Neural cell (in vitro differentiated cells): ENCODE measurements around the gene AP1M1. TPM values are rescaled to one million over a fixed set of nuclear protein-coding genes. Genes with fewer than 3 reads are reported as not detected.

Experiments used
- H2AFZ ChIP-seq: fragments of 200-600, 300-800 bp; sonication (generic), shearing (Covaris generic); 2 replicates; pipeline ENCODE4 v1.6.0; 2014; ENCODE audit warnings: low read depth, mild to moderate bottlenecking, antibody characterized with exemption, low read length, moderate library complexity
- H3F3A ChIP-seq: fragments of 200-600 bp; shearing (Covaris generic); 2 replicates; pipeline ENCODE4 v1.6.1; 2016; ENCODE audit warnings: mild to moderate bottlenecking, moderate library complexity, mixed read lengths, antibody characterized with exemption, low read length; ENCODE audit not compliant: insufficient read depth, poor library complexity, severe bottlenecking
- H3K27ac ChIP-seq: fragments of 200-600, 300-800 bp; sonication (generic), shearing (Covaris generic); 2 replicates; pipeline ENCODE4 v1.5.1; 2014; ENCODE audit warnings: mild to moderate bottlenecking, low read length, moderate library complexity
- H3K27me3 ChIP-seq: fragments of 300-800, 200-600 bp; sonication (generic), shearing (Covaris generic); 2 replicates; pipeline ENCODE4 v1.6.0; 2014; ENCODE audit warnings: mild to moderate bottlenecking, low read depth, low read length, moderate library complexity; ENCODE audit not compliant: insufficient read depth
- H3K36me3 ChIP-seq: fragments of 300-800, 200-600 bp; sonication (generic), shearing (Covaris generic); 2 replicates; pipeline ENCODE4 v1.5.1; 2014; ENCODE audit warnings: mild to moderate bottlenecking, antibody characterized with exemption, low read length, moderate library complexity; ENCODE audit not compliant: insufficient read depth
- H3K4me2 ChIP-seq: fragments of 300-800, 200-600 bp; sonication (generic), shearing (Covaris generic); 2 replicates; pipeline ENCODE4 v1.6.0; 2014; ENCODE audit warnings: mild to moderate bottlenecking, low read length
- H3K4me3 ChIP-seq: fragments of 300-800, 200-600 bp; sonication (generic), shearing (Covaris generic); 2 replicates; pipeline ENCODE4 v1.5.1; 2014; ENCODE audit warnings: mild to moderate bottlenecking, low read length, moderate library complexity
- H3K79me2 ChIP-seq: fragments of 200-600 bp; shearing (Covaris generic); replicated peaks from 2 replicates; pipeline ENCODE4 v1.6.0; 2014; ENCODE audit warnings: mild to moderate bottlenecking, low read length, moderate library complexity; ENCODE audit not compliant: insufficient read depth
- H3K9ac ChIP-seq: fragments of 300-800, 200-600 bp; sonication (generic), shearing (Covaris generic); 2 replicates; pipeline ENCODE4 v1.6.1; 2016; ENCODE audit warnings: mild to moderate bottlenecking, low read length, mixed read lengths
- H3K9me2 ChIP-seq: fragments of 200-600 bp; shearing (Covaris generic); 2 replicates; pipeline ENCODE4 v1.6.1; 2016; ENCODE audit warnings: mild to moderate bottlenecking, low read length, mixed read lengths; ENCODE audit not compliant: insufficient read depth
- H3K9me3 ChIP-seq: fragments of 200-600, 300-800 bp; sonication (generic), shearing (Covaris generic); 2 replicates; pipeline ENCODE4 v1.6.1; 2016; ENCODE audit warnings: mild to moderate bottlenecking, mixed run types, low read length, moderate library complexity, mixed read lengths
- H4K20me1 ChIP-seq: fragments of 200-600 bp; shearing (Covaris generic); 2 replicates; pipeline ENCODE4 v1.6.1; 2016; ENCODE audit warnings: mild to moderate bottlenecking, mixed run types; ENCODE audit not compliant: insufficient read depth
- EP300 ChIP-seq: fragments of 450-650 bp; conservative IDR thresholded peaks from 2 replicates; pipeline ENCODE4 v1.6.1; 2014; ENCODE audit warnings: antibody characterized with exemption, mild to moderate bottlenecking, moderate library complexity; ENCODE audit not compliant: poor library complexity, severe bottlenecking
- EZH2 ChIP-seq: fragments of 200-600, 300-800 bp; shearing (Covaris generic), sonication (generic); IDR thresholded peaks from 2 replicates; pipeline ENCODE4 v1.6.1; 2014; ENCODE audit warnings: antibody characterized with exemption, low read length, borderline replicate concordance, mild to moderate bottlenecking; ENCODE audit not compliant: insufficient read depth, poor library complexity, severe bottlenecking
- MXI1 ChIP-seq: fragments of 450-650 bp; conservative IDR thresholded peaks from 2 replicates; pipeline ENCODE4 v1.6.1; 2014; ENCODE audit warnings: antibody characterized with exemption, mild to moderate bottlenecking; ENCODE audit not compliant: poor library complexity, severe bottlenecking
- RAD21 ChIP-seq: fragments of 450-650 bp; conservative IDR thresholded peaks from 2 replicates; pipeline ENCODE4 v1.6.1; 2014; ENCODE audit warnings: antibody characterized with exemption, mild to moderate bottlenecking, moderate library complexity
- REST ChIP-seq: IDR thresholded peaks from 2 replicates; pipeline ENCODE4 v1.6.1; 2012; ENCODE audit warnings: borderline replicate concordance
- SMC3 ChIP-seq: fragments of 450-650 bp; conservative IDR thresholded peaks from 2 replicates; pipeline ENCODE4 v1.6.1; 2014; ENCODE audit warnings: antibody characterized with exemption, mild to moderate bottlenecking, moderate library complexity; ENCODE audit not compliant: poor library complexity
- polyA plus RNA-seq: library from polyadenylated mRNA; depleted of rRNA; stranded (reverse); fragments of >200 nt; gene quantifications from 2 replicates; pipeline ENCODE4 v1.2.3, GENCODE V29; 2014
- TF ChIP-seq, protein P1 (sequence below): fragments of 450-650 bp; IDR thresholded peaks from 2 replicates; pipeline ENCODE4 v1.5.1; 2014; ENCODE audit warnings: antibody characterized with exemption, mild to moderate bottlenecking, moderate library complexity; ENCODE audit not compliant: poor library complexity, severe bottlenecking

The AP1M1 gene
- polyA plus RNA-seq, 1 donor from 2014 or later: 81.4 TPM

GRCh38 chr19:16185768-16186123, 12.0 kb upstream of the AP1M1 start:
- H3K4me2 ChIP-seq: peak overlapping the region; percentile 92
- H3K36me3 ChIP-seq: no peaks in the 10 kb centered on the region
- H3K79me2 ChIP-seq: peaks cover 21% of the 10 kb centered on the region
- H3K27ac ChIP-seq: peak overlapping the region; percentile 82
- TF ChIP-seq EP300: no peak
- TF ChIP-seq EZH2: no peak
- TF ChIP-seq REST: no peak
- TF ChIP-seq, protein P1, sequence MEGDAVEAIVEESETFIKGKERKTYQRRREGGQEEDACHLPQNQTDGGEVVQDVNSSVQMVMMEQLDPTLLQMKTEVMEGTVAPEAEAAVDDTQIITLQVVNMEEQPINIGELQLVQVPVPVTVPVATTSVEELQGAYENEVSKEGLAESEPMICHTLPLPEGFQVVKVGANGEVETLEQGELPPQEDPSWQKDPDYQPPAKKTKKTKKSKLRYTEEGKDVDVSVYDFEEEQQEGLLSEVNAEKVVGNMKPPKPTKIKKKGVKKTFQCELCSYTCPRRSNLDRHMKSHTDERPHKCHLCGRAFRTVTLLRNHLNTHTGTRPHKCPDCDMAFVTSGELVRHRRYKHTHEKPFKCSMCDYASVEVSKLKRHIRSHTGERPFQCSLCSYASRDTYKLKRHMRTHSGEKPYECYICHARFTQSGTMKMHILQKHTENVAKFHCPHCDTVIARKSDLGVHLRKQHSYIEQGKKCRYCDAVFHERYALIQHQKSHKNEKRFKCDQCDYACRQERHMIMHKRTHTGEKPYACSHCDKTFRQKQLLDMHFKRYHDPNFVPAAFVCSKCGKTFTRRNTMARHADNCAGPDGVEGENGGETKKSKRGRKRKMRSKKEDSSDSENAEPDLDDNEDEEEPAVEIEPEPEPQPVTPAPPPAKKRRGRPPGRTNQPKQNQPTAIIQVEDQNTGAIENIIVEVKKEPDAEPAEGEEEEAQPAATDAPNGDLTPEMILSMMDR: peak; percentile 30
- TF ChIP-seq SMC3: no peak
- TF ChIP-seq RAD21: no peak
- no peaks in the 10 kb centered on the region for H3F3A ChIP-seq
- peak overlapping the region; percentile 88 for H3K9ac ChIP-seq
- H4K20me1 ChIP-seq: no peaks in the 10 kb centered on the region
- H3K4me3 ChIP-seq: peak overlapping the region; percentile 82
- no peaks in the 10 kb centered on the region for H3K9me2 ChIP-seq
- peak overlapping the region; percentile 52 for H2AFZ ChIP-seq
- H3K9me3 ChIP-seq: no peaks in the 10 kb centered on the region
- H3K27me3 ChIP-seq: no peaks in the 10 kb centered on the region

- no peak for TF ChIP-seq REST
- no peak for TF ChIP-seq MXI1
- Histone ChIP-seq H3K36me3 (no peaks in the 10 kb centered on the region), H3F3A (no peaks in the 10 kb centered on the region), H3K79me2 (peaks cover 21% of the 10 kb centered on the region), H4K20me1 (no peaks in the 10 kb centered on the region), H3K9me2 (no peaks in the 10 kb centered on the region), H3K9ac (no peak overlapping the region), H2AFZ (no peak overlapping the region), H3K4me2 (no peak overlapping the region), H3K27me3 (no peaks in the 10 kb centered on the region), H3K27ac (no peak overlapping the region), H3K9me3 (no peaks in the 10 kb centered on the region), H3K4me3 (no peak overlapping the region)
These were observed 9.2 kb upstream of the AP1M1 start for GRCh38 chr19:16188521-16188920.
